LHCN-M2 (cell line): Measurements from ENCODE around the gene TAS2R41. TPM values are rescaled to one million over a fixed set of nuclear protein-coding genes. Genes with fewer than 3 reads are reported as not detected.

Experiments
- DNase-seq: peaks from one replicate; pipeline ENCODE4 v3.0.0-alpha.2; 2012; ENCODE audit warnings: low read depth
- total RNA-seq: library from RNA; depleted of rRNA; stranded (reverse); fragments of >200 nt; gene quantifications from 2 replicates; pipeline ENCODE4 v1.2.3, GENCODE V29; 2014

TAS2R41 gene
- total RNA-seq, 1 experiment from 2014 or later: not detected

DNA sequence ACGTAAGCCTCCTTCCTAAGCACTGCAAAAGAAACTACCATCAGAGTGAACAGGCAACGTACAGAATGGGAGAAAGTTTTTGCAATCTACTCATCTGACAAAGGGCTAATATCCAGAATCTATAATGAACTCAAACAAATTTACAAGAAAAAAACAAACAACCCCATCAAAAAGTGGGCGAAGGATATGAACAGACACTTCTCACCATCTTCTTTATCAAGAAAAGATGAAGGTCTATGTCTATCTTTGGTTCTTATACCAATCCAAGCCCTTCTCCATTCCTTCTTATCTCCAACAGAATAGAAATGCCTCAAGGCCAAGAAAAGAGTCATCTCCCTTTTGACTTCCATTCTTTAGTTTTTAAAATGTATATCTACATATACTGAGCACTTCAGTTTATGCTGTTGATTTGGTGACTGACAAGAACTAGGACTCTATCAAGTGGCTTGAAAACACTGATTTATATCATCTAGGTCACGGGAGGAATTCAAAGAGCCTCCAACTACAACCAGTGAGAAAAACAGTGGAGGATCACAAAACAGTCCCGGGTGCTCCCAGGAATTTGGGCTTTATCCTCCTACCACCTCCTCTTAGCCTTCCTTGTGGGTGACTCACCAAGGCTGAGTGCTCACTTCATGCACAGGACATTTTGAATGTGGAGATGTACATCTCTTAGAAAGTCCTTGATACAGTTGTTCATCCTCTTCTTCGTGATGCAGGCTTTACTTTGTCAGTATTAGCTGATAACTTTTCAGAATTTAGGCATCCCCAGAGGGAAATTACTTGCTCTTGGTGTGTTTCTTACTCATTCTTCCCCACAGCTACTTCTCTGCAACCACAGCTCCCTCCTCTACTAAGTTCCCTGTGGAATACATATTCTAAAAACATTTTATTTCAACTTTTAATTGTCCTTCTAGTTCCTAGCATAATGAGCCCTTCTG, 15.4 kb downstream of the TAS2R41 start:
- DNase-seq: peak; percentile 42

DNA sequence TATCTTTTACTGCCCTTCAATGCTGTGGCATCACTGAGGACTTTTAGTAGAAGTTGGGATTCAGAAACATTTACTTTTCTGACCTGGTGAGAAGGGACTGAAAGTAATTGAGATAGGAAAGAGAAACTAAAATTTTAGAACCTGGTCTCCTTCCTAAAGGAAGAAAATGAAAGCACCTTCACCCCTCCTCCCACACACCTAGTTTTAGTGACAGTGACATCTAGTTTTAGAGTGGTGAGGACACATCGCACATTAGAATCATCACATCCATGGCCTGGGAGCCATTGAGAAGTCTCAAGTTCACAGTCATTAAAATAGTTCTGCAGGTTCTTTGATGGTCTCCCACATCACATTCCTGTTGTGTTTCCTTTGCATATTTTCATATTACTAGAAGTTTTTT, 16.1 kb downstream of the TAS2R41 start:
- DNase-seq: no peak

DNA sequence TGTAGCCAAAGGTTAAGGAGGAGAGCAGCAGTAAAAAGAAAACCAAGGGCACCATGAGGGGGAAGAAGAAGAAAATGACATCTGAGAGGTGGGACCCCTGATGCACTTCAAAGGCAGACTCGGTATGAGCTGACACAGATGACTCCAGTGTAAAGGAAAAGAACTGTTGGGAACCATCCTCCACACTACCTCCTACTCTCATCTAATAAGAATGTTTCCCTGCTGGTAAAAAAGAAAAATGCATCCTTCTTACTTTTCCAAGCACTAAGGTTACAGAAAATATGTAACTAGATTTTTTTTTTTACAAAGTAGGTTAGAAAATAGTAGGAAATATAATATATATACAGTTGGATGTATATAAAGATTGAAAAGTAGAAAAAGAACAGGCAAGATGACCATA, 16.9 kb downstream of the TAS2R41 start:
- DNase-seq: no peak

DNA sequence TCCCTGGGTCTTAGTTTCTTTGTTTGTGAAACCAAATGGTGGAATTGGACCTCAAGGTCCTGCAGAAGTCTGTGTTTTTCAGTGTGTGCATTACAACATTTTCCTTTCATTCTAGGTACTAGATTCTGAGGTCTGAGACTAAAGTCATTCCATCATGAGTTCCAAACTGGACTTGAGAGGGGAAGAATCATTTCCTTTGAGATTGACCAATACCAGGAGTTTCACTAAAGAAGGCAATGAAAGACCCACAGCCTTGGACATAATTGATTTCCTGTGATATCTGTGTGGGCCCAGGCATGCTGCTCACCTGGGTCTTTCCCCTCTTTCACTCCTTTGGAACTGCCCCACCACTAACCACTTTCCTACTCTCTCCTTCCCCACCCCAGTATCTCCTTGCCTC, 18.2 kb downstream of the TAS2R41 start:
- no peak for DNase-seq

DNA sequence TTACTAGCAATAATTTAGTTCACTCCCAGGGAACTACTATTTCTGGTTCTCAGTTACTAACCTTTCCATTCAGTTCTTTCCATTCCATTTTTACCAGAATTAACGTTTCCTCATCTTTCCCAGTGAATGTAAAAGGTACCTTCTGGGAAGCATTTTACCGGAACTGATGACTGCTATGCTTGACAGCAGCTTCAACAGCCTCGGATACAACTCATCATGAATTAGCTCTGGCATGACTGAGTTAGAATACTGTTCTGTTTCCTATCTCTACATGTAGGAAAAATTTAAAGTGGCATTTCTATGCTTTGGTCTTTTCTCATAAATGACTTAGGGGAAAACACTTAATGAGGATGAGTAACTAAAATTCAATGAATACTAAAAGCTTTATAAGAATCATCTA, 18.6 kb downstream of the TAS2R41 start:
- no peak for DNase-seq

DNA sequence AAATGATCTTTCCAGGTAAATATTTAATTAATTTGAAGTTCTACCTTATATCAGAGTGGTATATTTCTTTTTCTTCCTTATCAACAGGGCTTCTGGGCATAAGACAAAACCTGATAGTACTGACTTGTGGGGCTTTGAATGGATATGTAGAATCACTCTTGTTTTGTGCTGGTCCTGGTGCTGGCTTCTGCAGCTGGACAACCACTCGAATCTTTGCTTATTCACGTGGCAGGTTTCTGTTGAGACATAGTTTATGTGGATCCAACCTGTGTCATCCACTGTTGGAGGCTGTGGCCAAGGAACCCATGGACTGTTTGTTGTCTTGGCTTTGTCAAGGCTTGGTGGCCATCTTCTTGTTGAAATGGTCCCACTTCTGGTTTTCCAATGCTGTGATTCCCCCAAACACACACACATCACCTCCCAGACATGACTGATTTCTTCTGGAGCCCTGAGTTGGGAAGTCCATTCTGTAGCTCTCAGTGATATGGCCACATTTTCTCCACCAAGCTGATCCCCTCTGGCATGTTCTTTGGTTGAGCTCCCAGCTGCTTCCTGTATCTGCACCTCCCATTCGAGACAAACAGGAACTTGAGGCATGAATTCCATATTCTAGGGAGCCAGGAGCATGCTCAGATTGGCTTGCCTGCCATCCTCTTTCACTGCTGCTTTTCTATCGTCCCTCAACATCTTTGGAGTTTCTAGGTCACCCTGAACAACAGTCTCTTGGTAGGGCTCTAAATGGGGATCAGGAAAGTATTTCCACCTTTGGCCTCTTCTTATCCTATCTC, 19.5 kb downstream of the TAS2R41 start:
- DNase-seq: no peak

DNA sequence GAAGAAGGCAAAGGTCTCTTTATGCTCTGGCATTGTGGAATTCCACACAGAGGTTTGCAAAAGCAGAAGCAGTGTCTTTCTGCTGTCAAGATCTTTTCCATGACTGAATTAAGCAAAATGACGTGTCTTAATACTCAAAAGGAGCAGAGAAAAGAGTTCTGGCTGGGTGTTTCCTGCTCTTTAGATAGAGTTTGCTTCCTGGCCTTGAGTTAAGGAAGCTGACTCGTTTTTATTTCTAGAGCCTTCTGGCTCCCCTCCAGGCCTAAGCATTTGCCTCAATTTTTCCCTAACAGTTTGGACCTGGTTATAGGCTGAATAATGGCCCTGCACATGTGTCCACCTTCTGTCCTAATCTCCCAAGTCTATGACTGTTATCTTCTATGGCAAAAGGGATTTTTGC, 21.6 kb downstream of the TAS2R41 start:
- DNase-seq: no peak

DNA sequence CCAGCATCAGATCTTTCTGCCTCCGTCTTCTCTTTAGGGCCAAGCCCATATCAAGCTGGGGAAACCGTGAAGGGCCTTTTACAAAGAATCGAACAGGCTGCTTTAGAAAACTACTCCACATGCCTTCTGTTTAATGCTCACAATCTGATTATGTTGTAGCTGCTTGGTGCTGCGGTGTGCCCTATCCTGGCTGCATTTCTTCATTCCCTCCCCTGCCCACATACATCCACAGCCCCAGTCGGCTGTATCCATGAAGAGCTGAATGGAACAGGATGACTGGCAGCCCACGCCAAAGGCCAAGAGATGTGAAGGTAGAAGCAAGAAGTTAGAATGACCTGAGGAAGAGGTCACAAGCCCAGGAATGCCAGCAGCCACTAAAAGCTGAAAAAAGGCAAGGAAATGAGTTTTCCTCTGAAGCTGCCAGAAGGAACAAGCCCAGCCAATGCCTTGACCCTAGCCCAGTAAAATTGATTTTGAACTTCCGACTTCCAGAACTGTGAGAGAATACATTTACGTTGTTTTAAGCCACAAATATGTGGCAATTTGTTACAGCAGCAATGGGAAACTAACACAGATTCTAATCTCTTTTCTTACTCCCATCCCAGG, 22.2 kb downstream of the TAS2R41 start:
- DNase-seq: no peak

DNA sequence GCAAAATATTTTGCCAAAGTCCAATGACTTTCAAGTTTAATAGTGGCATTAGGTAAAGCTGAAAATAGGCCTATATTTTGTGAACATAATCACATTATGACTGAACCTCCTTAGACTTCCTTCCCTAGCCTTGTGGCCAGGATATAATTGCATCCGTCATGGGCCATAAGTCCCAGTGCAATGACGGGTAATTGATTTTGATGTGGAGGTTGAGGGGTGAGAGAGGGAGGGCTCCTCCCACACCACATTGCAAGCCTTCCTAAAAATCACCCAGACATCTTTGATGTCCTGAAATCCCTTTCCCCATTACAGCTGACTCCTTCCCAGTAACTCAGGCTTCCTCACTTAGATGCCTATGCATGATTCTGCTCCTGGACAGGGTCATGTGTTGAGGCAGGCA, 25.6 kb downstream of the TAS2R41 start:
- DNase-seq: no peak

DNA sequence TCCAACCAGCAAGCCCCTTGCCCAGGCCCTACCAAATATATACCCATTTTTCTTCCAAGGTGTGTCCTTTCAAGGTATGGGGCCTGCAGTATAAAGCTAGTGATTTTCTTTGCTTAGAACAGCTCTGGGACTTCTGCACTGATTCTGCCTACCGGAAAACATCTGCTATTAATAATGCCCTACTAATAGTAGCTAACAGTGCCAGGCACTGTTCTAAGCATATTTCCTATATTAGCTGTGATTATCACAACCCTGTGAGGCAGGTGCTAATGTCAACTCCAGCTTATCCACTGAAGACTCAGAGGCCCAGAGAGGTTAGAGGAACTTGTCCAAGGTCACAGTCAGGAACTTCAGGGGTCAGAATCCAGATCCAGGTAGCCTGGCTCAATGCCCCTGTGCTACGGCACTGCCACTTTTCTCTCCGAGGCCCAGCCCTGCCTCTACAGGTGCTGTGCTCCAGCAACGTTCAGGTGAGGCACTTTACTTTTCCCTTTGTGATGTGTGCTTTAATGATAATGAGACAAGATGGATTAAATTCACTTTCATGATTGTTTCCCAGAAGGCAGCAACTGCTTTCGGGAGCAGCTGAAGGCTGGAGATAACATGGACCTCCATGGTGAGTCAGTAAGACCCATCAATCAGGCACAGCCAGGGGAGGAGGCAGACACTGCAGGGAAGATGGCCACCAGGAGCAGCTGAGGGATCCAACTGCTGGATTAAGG, 26.7 kb downstream of the TAS2R41 start:
- DNase-seq: peak; percentile 75

DNA sequence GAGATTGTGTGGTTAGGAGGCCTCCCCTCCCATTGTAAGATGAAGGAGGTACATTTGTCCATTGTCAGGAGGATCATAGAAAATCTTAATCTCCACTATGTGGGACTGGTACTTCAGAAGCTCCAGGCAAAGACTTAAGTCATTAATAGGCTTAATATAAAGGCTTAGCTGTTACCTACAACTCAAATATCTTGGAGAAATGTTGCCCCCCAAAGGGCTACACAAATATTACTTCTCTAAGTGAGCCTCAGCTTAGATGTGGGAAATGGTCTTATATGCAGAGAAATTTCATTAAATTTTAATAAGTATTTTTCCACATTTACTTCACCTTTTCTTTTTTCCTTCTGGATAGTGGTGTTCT, 27.2 kb downstream of the TAS2R41 start:
- no peak for DNase-seq

DNA sequence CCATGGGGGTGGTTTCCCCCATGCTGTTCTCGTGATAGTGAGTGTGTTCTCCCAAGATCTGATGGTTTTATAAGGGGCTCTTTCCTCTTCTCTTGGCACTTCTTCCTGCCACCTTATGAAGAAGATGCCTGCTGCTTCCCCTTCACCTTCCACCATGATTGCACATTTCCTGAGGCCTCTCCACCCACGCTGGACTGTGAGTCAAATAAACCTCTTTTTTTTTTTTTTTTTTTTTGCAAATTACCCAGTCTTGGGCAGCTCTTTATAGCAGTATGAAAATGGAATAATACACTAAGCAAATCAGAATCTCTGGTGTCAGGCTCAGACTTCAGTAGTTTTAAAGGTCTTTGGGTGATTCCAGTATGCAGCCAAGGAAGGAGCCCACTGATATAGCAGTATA, 28.2 kb downstream of the TAS2R41 start:
- DNase-seq: no peak

DNA sequence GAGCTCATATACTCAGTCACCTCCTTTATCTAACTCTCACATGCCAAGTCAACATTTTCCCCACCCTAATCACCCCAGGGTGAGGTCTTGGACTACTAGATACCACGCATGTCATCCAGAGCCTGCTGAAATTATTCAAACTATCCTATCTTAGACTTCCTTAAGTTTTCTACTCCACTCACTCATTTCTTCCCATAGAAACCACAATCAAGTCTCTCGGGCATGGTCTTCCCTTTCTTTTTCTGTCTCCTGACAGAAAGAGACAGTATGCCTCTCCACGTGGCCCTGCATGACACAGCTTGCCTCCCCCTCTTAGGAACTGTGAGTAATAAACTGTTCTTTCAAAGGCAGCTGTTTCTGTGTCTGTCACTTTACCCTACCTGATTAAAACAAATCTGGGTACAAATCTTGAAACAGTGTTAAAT, 29.4 kb downstream of the TAS2R41 start:
- peak; percentile 81 for DNase-seq

DNA sequence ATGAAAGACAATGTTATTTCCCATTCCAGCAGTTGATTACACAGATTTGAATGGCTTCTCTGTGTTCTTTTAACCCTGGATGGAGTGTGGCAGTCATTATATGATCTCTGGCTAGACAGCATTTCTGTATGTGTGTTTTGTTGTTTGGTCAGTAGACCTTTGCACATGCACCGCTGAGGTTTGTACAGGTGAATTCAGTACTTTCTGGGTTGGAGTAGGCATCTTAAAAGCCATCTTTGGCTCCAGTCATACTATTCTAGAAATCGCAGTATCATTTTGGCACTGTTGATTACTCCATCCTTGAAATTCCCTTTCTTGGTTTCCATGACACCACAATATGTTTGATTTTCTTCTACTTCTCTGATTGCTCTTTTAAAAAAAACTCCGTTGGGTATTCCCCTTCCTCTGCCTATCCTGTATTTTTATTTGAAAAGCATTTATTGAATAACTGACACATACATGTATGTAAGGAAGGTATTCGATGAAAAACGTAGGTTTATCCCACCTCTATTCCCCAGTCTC, 29.9 kb downstream of the TAS2R41 start:
- no peak for DNase-seq

DNA sequence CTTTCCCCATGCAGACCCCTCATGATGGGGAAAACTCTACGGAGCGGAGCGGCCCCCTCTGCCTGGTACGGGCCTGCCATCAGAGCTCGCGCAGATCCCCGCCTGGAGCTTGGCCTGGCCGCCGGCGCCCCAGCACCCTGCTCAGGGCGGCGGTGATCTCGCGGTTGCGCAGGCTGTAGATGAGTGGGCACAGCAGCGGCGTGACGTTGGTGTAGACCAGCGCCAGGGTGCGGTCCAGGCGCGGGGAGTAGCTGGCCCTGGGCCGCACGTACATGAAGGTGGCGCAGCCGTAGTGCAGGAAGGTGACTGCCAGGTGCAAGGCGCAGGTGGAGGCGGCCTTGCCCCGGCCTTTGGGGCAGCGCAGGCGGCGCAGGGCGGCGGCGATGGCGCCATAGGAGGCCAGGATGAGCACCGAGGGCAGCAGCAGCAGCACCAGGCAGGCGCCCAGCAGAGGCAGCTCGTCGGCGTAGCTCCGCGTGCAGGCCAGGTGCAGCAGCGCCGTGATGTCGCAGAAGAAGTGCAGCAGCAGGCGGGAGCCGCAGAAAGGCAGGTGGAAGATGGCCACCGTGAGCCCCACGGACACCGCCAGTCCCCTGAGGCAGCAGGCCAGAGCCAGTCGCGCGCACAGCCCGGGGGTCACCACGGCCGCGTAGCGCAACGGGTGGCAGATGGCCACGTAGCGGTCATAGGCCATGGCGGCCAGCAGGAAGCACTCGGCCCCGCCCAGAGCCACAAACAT, 33.4 kb downstream of the TAS2R41 start:
- no peak for DNase-seq

DNA sequence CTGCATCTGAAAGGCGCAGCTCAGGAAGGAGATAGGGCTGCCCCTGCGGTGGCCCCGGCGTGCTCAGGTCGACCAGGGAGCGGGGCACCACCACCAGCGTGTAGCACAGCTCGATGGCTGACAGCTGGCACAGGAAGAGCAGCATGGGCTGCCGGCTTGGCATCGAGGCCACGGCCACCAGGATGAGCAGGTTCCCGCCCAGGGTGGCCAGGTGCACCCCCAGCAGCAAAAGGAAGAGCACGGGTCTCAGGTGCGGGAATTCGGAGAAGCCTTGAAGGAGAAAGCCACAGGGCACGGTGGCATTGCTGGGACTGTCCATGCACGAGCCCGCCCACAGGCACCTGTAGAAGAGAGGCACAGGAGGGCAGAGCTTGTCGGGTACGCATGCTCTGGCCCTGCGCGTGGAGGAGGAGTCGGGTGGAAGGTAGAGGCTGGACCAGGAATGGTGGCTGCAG, 33.9 kb downstream of the TAS2R41 start:
- no peak for DNase-seq

DNA sequence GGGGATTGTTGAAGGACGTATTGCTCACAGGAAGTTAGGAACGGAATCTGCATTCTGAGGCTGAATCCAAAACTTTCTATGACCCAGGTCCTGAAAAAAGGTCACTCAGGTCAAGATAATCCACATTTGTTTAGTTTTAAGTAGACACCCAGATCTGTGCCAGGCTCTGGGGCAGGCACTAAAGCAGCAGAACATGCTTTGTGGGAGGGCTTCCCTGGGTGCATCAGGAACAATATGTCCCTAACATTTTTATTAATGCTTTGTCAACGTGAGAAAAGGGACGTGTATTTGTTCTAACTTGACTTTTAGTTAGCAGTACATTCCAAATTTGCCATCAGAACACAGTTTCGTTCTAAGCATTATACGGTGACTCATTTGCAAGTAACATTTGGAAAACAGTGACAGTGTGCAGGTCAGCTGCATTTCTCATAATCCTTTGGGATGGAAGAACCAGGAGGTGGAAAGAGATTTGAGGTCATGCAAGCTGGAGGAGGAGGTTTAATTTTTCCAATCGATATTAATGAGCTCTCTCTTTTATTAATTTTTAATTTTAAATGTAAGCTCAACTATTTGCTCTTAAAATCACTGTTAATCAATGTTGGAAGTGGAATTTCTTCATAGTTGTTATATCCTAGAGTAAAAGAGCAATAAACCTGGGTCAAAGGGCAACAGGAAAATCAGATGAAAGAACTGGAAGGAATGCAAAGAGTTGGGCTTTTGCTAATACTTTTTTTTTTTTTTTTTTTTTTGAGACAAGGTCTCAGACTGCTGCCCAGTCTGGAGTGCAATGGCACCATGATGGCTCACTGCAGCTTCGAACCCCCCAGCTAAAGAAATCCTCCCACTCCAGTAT, 35.0 kb downstream of the TAS2R41 start:
- DNase-seq: peak; percentile 78

DNA sequence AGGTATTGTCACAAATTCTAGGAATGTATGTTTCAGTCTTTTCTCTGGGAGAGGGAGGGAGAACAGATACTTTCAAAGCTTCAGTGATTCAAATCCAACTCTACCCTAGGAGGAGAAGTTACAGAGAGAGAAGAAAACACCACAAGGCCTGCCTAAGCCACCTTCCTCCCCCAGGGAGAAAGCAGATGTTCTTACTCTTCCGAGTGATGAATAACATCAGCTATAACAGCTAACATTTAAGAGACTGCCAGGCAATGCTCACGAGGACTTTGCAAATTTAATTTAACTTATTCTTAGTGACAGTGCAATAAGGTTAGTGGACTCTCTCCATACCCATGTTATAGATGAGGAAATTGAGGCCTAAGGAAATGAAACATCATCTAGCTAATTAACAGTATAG, 36.8 kb downstream of the TAS2R41 start:
- peak; percentile 47 for DNase-seq

DNA sequence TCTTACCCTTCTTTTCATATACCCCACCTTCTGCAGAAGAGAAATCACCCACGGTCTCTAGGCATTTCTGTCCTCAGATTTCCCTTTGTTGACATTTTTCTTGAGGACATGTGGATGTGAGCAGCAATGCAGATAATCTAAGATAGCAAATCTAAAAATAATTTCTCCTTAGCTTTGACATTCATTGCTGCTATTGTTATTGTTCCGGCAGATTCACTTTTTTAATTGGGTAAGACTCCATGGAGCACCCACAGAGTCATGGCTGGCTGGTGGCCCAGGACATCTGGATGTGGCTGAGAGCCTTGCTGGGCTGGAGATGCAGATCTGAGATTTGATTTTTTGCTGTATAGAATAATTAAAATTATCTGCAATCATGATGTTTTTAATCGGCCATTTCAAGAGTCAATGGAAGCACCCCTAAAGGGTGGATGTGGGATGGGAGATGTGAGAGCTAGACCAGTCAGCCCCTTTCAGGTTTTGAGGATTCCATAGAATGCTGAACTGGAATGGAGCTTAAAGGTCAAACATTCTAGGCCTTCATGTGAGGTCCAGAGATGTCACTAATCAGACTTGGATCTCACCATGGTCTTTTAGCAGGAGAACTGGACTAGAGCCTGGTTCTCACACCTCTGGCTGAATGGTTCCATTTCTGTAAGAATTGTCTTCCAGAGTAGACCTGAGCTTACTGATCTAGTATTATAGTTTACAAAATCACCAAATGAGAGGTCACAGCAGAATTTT, 37.5 kb downstream of the TAS2R41 start:
- DNase-seq: no peak
